Hematopoietic multipotent progenitor cell treated with erythropoietin and hydrocortisone succinate and interleukin-3 and kit ligand, for 15 days (in vitro differentiated cells): ENCODE data around the gene THSD7A.
"Not testable (repeated sequence)": the region's sequence is repeated elsewhere in the genome, so short reads cannot be mapped to it uniquely, and the experiment has no call there.

ENCODE experiments used
- DNase-seq: peaks from one replicate; pipeline ENCODE4 v3.0.0-alpha.2; 2015; ENCODE audit warnings: low spot score

Gene THSD7A

GRCh38 chr7:11587048-11587447 lies 244.9 kb downstream of the THSD7A start:
- no peak for DNase-seq

DNA sequence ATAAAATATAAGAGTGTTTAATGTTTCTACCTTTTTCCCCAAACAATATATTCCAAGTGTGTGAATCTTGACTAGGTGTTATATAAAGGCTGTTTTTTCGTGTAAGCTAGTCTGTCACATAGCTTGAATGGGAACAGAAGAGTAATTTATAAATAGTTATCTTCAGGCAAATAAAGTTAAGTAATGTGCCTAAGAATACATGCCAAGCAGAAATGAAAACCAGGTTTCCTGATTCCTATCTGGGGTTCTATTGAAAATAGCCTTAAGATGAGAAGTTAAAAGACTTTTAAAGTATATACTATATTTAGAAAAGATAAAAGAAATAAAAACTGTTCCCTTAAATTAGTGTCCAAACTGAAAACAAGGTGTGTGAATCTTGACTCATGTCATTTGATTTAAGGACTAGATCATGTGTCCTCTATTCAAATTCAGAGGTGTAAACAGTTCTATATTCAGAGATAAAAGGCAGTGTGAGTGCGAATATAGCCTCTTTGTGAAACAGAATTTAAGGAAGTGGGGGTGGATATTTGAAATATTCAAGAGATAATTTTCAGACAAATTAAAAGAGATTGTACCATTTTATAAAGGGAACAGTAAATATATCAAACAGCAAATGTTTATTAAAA lies 247.5 kb downstream of the THSD7A start:
- no peak for DNase-seq

GRCh38 chr7:11579141-11579540 lies 252.9 kb downstream of the THSD7A start:
- DNase-seq, result no peak

DNA sequence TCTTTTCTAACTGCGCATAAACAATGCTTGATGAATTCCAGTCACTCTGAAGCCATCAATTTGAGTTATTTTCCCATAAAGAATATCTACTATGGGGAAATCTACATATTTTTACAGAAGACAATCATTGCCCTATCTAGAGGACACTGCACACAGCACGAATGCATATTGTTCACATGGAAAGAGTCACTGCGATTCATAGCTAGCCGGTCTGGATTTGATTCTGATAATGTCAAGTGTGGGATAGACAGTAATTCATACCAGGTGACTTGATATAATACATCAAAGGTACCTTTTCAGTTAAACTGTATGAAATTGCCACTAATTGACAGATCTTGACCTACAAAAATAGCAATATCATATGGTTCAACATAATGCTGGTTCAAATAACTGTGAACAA lies 255.7 kb downstream of the THSD7A start:
- DNase-seq, result no peak

DNA sequence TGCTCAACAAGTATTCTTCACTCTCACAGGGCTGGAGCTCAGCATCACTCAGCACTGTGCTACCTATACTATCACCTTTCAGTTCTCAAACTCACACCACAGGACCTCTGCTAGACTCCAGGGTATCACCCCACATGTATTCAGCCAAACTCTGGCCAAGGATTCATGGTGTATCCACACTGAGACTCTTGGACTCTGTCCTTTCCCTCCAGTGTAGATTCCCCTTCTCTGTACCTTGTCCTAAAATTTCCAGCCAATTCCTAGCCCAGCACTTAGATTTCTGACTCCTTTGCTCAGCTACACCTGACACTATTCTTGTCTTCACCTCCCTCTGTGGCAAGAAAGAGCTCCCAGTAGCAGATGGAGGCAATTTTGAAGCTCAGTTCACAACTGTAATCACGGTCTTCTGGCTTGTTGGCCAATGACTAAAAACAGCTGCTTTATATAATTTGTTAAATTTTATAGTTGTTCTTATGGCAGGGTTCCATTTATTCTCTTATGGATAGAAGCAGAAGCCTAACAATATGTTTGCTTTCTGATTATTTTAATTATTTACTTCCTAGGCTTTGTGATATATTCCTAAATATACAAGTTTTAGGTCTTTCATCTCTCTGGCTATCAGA lies 258.8 kb downstream of the THSD7A start:
- no peak for DNase-seq

- DNase-seq, result no peak
Measured at GRCh38 chr7:11570922-11571550, 261.0 kb downstream of the THSD7A start.

DNA sequence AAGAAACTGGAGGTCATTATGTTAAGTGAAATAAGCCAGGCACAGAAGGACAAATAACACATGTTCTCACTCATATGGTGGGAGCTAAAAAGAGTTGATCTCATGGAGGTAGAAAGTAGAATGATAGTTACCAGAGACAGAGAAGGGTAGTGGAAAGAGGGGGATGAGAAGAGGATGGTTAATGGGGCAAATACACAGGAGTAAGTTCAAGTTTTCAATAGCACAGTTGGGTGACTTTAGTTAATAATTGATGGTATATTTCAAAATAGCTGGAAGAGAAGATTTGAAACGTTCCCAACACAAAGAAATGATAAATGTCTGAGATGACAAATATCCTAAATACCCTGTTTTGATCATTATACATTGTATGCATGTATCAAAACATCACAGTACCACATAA lies 261.8 kb downstream of the THSD7A start:
- DNase-seq, result no peak

GRCh38 chr7:11567571-11567970 lies 264.4 kb downstream of the THSD7A start:
- no peak for DNase-seq

- no peak for DNase-seq
Measured at GRCh38 chr7:11557627-11558026, 274.4 kb downstream of the THSD7A start.

GRCh38 chr7:11552676-11553296 lies 279.2 kb downstream of the THSD7A start:
- no peak for DNase-seq

DNA sequence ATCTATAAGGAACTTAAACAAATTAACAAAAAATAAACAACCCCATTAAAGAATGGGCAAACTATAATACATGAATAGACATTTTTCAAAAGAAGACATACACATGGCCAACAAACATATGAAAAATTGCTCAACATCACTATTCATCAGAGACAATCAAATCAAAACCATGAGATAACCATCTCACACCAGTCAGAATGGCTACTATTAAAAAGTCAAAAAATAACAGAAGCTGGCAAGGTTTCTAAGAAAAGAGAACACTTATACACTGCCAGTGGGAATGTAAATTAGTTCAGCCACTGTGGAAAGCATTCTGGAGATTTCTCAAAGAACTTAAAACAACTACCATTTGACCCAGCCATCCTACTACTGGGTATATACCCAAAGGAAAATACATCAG lies 280.5 kb downstream of the THSD7A start:
- no peak for DNase-seq

DNA sequence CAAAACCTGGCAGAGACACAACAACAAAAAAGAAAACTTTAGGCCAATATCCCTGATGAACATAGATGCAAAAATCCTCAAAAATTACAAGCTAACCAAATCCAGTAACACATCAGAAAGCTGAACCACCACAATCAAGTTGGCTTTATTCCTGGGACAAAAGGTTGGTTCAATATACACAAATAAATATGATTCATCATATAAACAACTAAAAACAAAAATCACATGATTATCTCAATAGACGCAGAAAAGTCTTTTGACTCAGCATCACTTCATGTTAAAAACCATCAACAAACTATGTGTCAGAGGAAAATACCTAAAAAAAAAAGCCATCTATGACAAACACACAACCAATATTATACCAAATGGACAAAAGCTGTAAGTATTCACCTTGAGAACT lies 283.5 kb downstream of the THSD7A start:
- no peak for DNase-seq

DNA sequence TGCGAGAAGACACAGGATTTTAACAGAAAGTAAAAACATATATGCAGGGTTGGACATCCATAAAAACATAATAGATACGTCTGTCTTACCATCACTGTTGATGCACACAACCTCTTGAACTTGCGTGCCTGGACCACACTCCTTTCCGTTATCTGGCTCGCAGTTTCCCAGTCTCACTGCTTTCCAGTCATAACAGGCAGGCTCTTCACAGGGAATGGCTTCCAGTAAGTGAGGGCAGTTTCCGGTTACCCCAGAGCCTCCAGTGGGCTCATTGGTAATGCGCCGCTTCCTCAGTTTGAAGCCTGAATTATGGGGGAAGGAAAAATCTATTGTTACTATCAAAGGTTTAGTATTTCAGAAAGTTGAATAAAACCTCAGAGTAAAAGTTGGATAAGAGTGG lies 290.7 kb downstream of the THSD7A start:
- DNase-seq, result no peak

GRCh38 chr7:11540271-11540761 lies 291.7 kb downstream of the THSD7A start:
- no peak for DNase-seq

DNA sequence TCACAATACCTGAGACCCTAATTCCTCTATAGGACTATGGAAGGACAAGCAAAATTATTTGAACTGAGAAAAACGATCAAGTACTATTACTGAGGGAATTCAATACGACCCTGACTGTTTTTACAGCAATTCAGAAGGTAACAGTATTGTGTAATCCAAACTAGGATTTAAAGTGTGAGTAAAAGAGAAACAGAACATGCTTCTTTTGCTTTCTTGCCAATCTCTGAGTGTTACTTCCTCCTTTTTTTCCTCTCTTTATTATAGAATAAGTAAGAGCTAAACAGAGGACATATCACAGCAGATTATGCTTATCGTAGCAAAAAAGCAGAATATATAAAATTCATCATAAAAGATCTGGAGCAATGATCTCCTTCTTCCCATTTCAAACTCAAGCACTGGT lies 292.1 kb downstream of the THSD7A start:
- DNase-seq, result no peak

GRCh38 chr7:11538751-11539299 lies 293.2 kb downstream of the THSD7A start:
- DNase-seq, result no peak

- no peak for DNase-seq
Measured at GRCh38 chr7:11533229-11533820, 298.7 kb downstream of the THSD7A start.

- DNase-seq, result no peak
Measured at GRCh38 chr7:11529382-11529781, 302.6 kb downstream of the THSD7A start.

GRCh38 chr7:11527707-11528106 lies 304.3 kb downstream of the THSD7A start:
- DNase-seq, result no peak

- DNase-seq, result no peak
Measured at GRCh38 chr7:11524476-11525397, 307.3 kb downstream of the THSD7A start.

DNA sequence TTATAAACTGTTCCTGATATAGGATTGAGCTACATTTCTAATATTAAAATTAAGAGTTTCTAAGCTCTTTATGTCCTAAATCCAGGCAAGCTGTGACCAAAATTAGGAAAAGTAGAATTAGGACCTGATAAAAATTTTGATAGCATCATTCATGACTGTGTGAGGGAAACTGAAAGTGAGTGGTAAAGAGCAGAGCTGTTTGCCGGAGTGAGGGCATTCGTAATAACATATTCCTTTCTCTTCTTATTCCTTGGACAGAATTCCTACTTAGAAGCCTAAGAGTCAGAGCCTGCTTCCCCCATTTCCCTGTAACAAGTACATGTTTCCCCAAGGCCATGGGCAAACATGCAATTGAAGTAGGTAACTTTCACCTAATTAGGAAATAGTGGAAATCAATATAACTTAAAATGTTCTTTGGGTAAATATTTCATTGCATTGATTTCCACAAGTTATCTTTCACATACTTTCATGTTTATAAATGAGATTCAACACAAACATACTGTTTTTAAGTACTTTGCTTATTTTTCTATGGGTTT lies 310.0 kb downstream of the THSD7A start:
- not testable (repeated sequence) for DNase-seq
